HL-60 (cell line): Measurements from ENCODE around the gene DAPK3.

ENCODE experiments used
- CTCF ChIP-seq: IDR thresholded peaks from one replicate; pipeline ENCODE4 v1.5.1; 2011; ENCODE audit warnings: low read length, control low read depth, inconsistent platforms; ENCODE audit not compliant: insufficient read depth
- GABPA ChIP-seq: IDR thresholded peaks from 2 replicates; pipeline ENCODE4 v1.6.1; 2012; ENCODE audit warnings: low read depth
- POLR2AphosphoS5 ChIP-seq: IDR thresholded peaks from 2 replicates; pipeline ENCODE4 v1.6.1; 2012; ENCODE audit warnings: low read depth
- SPI1 ChIP-seq: IDR thresholded peaks from 2 replicates; pipeline ENCODE4 v1.6.1; 2012; ENCODE audit warnings: low read depth, mild to moderate bottlenecking, borderline replicate concordance
- TF ChIP-seq, protein P1 (sequence below): IDR thresholded peaks from 2 replicates; pipeline ENCODE4 v1.6.1; 2012; ENCODE audit warnings: low read depth; ENCODE audit not compliant: insufficient replicate concordance

GRCh38 chr19:3979289-3979673 lies 8.4 kb upstream of the DAPK3 start:
- no peak for TF ChIP-seq CTCF
- TF ChIP-seq POLR2AphosphoS5, result no peak; the same call in 1 of the 2 replicates
- no peak for TF ChIP-seq GABPA
- TF ChIP-seq, protein P1, sequence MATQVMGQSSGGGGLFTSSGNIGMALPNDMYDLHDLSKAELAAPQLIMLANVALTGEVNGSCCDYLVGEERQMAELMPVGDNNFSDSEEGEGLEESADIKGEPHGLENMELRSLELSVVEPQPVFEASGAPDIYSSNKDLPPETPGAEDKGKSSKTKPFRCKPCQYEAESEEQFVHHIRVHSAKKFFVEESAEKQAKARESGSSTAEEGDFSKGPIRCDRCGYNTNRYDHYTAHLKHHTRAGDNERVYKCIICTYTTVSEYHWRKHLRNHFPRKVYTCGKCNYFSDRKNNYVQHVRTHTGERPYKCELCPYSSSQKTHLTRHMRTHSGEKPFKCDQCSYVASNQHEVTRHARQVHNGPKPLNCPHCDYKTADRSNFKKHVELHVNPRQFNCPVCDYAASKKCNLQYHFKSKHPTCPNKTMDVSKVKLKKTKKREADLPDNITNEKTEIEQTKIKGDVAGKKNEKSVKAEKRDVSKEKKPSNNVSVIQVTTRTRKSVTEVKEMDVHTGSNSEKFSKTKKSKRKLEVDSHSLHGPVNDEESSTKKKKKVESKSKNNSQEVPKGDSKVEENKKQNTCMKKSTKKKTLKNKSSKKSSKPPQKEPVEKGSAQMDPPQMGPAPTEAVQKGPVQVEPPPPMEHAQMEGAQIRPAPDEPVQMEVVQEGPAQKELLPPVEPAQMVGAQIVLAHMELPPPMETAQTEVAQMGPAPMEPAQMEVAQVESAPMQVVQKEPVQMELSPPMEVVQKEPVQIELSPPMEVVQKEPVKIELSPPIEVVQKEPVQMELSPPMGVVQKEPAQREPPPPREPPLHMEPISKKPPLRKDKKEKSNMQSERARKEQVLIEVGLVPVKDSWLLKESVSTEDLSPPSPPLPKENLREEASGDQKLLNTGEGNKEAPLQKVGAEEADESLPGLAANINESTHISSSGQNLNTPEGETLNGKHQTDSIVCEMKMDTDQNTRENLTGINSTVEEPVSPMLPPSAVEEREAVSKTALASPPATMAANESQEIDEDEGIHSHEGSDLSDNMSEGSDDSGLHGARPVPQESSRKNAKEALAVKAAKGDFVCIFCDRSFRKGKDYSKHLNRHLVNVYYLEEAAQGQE, result no peak
- no peak for TF ChIP-seq SPI1
